Medulla oblongata (tissue), 1 donor: ENCODE results near the gene SNRPB.

Experiments used
- DNase-seq: peaks from one replicate; pipeline ENCODE4 v3.0.0-alpha.2; 2015; ENCODE audit errors: extremely low spot score

SNRPB gene

DNA sequence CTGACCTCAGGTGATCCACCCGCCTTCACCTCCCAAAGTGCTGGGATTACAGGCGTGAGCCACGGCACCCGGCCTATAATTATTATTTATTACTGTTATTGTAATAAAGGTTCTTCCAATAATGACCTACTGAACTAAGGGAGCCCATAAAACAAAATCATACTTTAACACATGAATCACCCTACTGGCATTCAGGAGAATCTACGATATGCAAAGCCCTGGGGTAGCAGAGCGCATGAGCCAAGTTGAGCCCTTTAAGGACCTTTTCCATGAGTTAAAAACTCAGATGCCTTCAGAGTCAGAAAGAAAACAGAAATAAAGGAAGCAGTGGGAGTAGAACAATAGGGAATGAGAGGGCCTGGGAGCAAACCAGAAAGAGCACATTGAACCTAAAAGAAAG lies 41.5 kb downstream of the SNRPB start:
- no peak for DNase-seq

DNA sequence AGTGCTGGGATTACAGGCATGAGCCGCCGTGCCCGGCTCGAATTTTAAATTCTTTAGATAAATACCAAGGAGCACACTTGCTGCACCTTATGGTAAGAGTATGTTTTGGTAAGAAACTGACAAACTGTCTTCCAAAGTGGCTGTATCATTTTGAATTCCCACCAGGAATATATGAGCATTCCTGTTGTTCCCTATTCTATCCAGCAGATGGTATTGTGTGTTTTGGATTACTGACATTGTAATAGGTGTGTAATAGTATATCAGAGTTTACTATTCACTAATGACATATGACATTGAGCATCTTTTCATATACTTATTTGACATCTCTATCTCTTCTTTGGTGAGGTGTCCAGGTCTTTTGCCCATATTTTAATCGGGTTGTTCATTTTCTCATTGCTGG lies 49.3 kb downstream of the SNRPB start:
- DNase-seq, result no peak

DNA sequence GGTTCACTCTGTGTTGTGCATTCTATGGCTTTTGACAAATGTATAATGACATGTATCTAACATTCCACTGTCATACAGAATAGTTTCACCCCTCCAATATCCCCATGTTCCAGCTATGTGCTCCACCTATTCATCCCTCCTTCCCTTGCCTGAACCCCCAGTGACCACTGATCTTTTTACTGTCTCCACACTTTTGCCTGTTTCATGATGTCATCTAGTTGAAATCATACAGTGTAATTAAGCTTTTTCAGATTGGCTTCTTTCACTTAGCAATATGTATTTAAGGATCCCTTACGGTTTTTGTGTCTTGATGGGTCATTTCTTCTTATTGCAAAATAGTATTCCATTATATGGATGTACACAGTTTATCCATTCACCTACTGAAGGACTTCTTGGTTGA lies 50.1 kb downstream of the SNRPB start:
- DNase-seq, result no peak

GRCh38 chr20:2418388-2418787 lies 52.2 kb downstream of the SNRPB start:
- DNase-seq, result no peak

GRCh38 chr20:2417213-2417541 lies 53.4 kb downstream of the SNRPB start:
- no peak for DNase-seq

DNA sequence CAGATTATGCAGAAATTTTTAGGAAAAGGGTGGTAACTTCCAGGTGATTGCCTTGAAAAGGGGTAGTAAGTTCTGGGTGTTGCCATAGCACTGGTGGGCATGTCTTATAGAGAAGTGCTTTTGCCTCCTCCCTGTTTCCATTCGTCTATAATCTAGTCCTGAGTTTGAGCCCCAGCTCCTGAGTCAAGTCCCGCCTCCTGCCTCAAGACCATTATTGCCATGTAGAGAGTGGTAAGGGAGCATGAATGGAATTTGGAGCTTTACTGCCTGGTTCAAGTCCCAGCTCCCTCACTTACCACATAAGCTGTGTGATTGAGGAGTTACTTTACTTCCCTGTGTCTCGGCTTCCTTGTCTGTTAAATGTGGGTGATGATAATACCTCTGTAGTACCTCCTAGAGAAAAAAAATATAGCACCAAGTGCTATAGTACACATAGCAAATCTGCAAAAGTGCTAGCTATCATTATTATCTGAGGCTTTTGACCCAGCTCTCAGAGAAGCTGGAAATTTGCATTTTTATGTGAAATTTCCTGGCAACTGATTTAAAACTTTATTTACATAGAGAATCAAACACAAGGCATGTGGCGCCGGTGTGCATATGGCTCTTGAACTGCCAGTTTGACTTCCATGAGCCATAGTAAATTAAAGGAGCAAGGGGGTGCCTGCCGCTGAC lies 53.9 kb downstream of the SNRPB start:
- DNase-seq, result no peak
